HEK293 (cell line): Measurements from ENCODE around the gene MAS1.

Source experiments
- CTCF ChIA-PET: fragments of 350-600 bp; formaldehyde crosslinking; extraction: SDS; loops from one replicate; lab custom pipeline; 2021; ENCODE audit warnings: antibody characterized with exemption; lab: Yijun Ruan, JAX
- POLR2A ChIA-PET: fragments of 300-600 bp; formaldehyde crosslinking; extraction: SDS; loops from one replicate; lab custom pipeline; 2020; ENCODE audit warnings: antibody characterized with exemption, inconsistent platforms; lab: Yijun Ruan, JAX
- H3K27ac ChIP-seq: fragments of 200-500 bp; sonication (Bioruptor generic); 2 replicates; pipeline ENCODE4 v1.5.1; 2014; ENCODE audit warnings: low read depth, low read length, control low read depth, inconsistent platforms; ENCODE audit errors: extremely low read depth
- H3K36me3 ChIP-seq, 2 experiments: fragments of 200-500 bp in 1 of 2; sonication (Bioruptor generic) in 1 of 2; 1 replicate in 1 of 2; 2 replicates in 1 of 2; pipeline ENCODE4 v1.5.1; 2014 to 2017; ENCODE audit warnings: inconsistent platforms in 2 of 2, low read length in 2 of 2; ENCODE audit not compliant: control insufficient read depth in 2 of 2, insufficient read depth in 1 of 2
- H3K4me1 ChIP-seq: fragments of 200-500 bp; sonication (Bioruptor generic); 2 replicates; pipeline ENCODE4 v1.5.1; 2014; ENCODE audit warnings: mild to moderate bottlenecking, low read length, inconsistent platforms; ENCODE audit not compliant: control insufficient read depth, insufficient read depth
- H3K4me3 ChIP-seq: 2 replicates; pipeline ENCODE4 v1.5.1; 2011; ENCODE audit warnings: low read depth, mild to moderate bottlenecking, control low read depth, low read length, moderate library complexity
- H3K9me3 ChIP-seq: fragments of 200-500 bp; sonication (Bioruptor generic); 2 replicates; pipeline ENCODE4 v1.5.1; 2014; ENCODE audit warnings: low read depth, low read length, inconsistent platforms; ENCODE audit not compliant: control insufficient read depth, insufficient read depth
- GLI4 ChIP-seq: fragments of 450-650 bp; formaldehyde crosslinking; IDR thresholded peaks from 2 replicates; pipeline ENCODE4 v1.5.1; 2016; ENCODE audit warnings: missing biosample characterization, missing genetic modification characterization
- PRDM1 ChIP-seq: fragments of 450-650 bp; formaldehyde crosslinking; IDR thresholded peaks from 2 replicates; pipeline ENCODE4; 2016; ENCODE audit warnings: missing biosample characterization, missing genetic modification characterization
- REPIN1 ChIP-seq: fragments of 450-650 bp; formaldehyde crosslinking; IDR thresholded peaks from 2 replicates; pipeline ENCODE4 v1.5.1; 2017; ENCODE audit warnings: missing biosample characterization, missing genetic modification characterization, low read depth
- SCRT1 ChIP-seq: fragments of 450-650 bp; formaldehyde crosslinking; IDR thresholded peaks from 2 replicates; pipeline ENCODE4 v1.5.1; 2016; ENCODE audit warnings: missing biosample characterization, missing genetic modification characterization, borderline replicate concordance
- TCF7L2 ChIP-seq: IDR thresholded peaks from 2 replicates; pipeline ENCODE4 v1.6.1; 2011; ENCODE audit warnings: low read depth, mild to moderate bottlenecking, inconsistent platforms, low read length, moderate library complexity, borderline replicate concordance
- ZEB2 ChIP-seq: fragments of 450-650 bp; formaldehyde crosslinking; IDR thresholded peaks from 2 replicates; pipeline ENCODE4 v1.5.1; 2016; ENCODE audit warnings: missing biosample characterization, missing genetic modification characterization
- ZNF114 ChIP-seq: fragments of 450-650 bp; formaldehyde crosslinking; IDR thresholded peaks from 2 replicates; pipeline ENCODE4 v1.5.0; 2017; ENCODE audit warnings: missing biosample characterization, missing genetic modification characterization
- ZNF133 ChIP-seq: fragments of 450-650 bp; formaldehyde crosslinking; IDR thresholded peaks from 2 replicates; pipeline ENCODE4 v1.5.1; 2016; ENCODE audit warnings: missing biosample characterization, missing genetic modification characterization
- ZNF140 ChIP-seq: fragments of 450-650 bp; formaldehyde crosslinking; IDR thresholded peaks from 2 replicates; pipeline ENCODE4 v1.5.1; 2016; ENCODE audit warnings: missing biosample characterization, missing genetic modification characterization
- ZNF16 ChIP-seq: fragments of 450-650 bp; formaldehyde crosslinking; IDR thresholded peaks from 2 replicates; pipeline ENCODE4 v1.5.1; 2016; ENCODE audit warnings: low read depth, missing biosample characterization, missing genetic modification characterization
- ZNF214 ChIP-seq: fragments of 450-650 bp; formaldehyde crosslinking; IDR thresholded peaks from 2 replicates; pipeline ENCODE4 v1.5.1; 2017; ENCODE audit warnings: missing biosample characterization, mild to moderate bottlenecking, missing genetic modification characterization, borderline replicate concordance
- ZNF24 ChIP-seq: fragments of 450-650 bp; formaldehyde crosslinking; IDR thresholded peaks from 2 replicates; pipeline ENCODE4 v1.5.1; 2016; ENCODE audit warnings: missing biosample characterization, missing genetic modification characterization
- ZNF341 ChIP-seq: fragments of 450-650 bp; formaldehyde crosslinking; IDR thresholded peaks from 2 replicates; pipeline ENCODE4; 2016; ENCODE audit warnings: low read depth, missing biosample characterization, missing genetic modification characterization
- ZNF501 ChIP-seq: fragments of 450-650 bp; formaldehyde crosslinking; IDR thresholded peaks from 2 replicates; pipeline ENCODE4 v1.5.1; 2016; ENCODE audit warnings: missing biosample characterization, missing genetic modification characterization
- ZNF513 ChIP-seq: fragments of 450-650 bp; IDR thresholded peaks from 2 replicates; pipeline ENCODE4 v1.5.1; 2018; ENCODE audit warnings: missing biosample characterization, missing genetic modification characterization
- ZNF626 ChIP-seq: fragments of 450-650 bp; sonication (Bioruptor Pico); formaldehyde crosslinking; IDR thresholded peaks from 2 replicates; pipeline ENCODE4 v1.5.1; 2018; ENCODE audit warnings: missing biosample characterization, missing genetic modification characterization, inconsistent platforms
- ZNF747 ChIP-seq: fragments of 450-650 bp; formaldehyde crosslinking; IDR thresholded peaks from 2 replicates; pipeline ENCODE4 v1.5.1; 2016; ENCODE audit warnings: missing biosample characterization, missing genetic modification characterization
- ZNF768 ChIP-seq: fragments of 450-650 bp; formaldehyde crosslinking; IDR thresholded peaks from 2 replicates; pipeline ENCODE4 v1.5.1; 2018; ENCODE audit warnings: missing biosample characterization, mild to moderate bottlenecking, missing genetic modification characterization
- ZNF777 ChIP-seq: fragments of 450-650 bp; formaldehyde crosslinking; IDR thresholded peaks from 2 replicates; pipeline ENCODE4 v1.5.1; 2017; ENCODE audit warnings: missing biosample characterization, missing genetic modification characterization, borderline replicate concordance
- TF ChIP-seq, protein P1 (sequence below): fragments of 450-650 bp; formaldehyde crosslinking; IDR thresholded peaks from 2 replicates; pipeline ENCODE4 v1.5.1; 2016; ENCODE audit warnings: missing biosample characterization, missing genetic modification characterization, borderline replicate concordance

MAS1 gene

GRCh38 chr6:159894991-159895390, 4.2 kb downstream of the MAS1 start (continued):
- TF ChIP-seq, protein P1, sequence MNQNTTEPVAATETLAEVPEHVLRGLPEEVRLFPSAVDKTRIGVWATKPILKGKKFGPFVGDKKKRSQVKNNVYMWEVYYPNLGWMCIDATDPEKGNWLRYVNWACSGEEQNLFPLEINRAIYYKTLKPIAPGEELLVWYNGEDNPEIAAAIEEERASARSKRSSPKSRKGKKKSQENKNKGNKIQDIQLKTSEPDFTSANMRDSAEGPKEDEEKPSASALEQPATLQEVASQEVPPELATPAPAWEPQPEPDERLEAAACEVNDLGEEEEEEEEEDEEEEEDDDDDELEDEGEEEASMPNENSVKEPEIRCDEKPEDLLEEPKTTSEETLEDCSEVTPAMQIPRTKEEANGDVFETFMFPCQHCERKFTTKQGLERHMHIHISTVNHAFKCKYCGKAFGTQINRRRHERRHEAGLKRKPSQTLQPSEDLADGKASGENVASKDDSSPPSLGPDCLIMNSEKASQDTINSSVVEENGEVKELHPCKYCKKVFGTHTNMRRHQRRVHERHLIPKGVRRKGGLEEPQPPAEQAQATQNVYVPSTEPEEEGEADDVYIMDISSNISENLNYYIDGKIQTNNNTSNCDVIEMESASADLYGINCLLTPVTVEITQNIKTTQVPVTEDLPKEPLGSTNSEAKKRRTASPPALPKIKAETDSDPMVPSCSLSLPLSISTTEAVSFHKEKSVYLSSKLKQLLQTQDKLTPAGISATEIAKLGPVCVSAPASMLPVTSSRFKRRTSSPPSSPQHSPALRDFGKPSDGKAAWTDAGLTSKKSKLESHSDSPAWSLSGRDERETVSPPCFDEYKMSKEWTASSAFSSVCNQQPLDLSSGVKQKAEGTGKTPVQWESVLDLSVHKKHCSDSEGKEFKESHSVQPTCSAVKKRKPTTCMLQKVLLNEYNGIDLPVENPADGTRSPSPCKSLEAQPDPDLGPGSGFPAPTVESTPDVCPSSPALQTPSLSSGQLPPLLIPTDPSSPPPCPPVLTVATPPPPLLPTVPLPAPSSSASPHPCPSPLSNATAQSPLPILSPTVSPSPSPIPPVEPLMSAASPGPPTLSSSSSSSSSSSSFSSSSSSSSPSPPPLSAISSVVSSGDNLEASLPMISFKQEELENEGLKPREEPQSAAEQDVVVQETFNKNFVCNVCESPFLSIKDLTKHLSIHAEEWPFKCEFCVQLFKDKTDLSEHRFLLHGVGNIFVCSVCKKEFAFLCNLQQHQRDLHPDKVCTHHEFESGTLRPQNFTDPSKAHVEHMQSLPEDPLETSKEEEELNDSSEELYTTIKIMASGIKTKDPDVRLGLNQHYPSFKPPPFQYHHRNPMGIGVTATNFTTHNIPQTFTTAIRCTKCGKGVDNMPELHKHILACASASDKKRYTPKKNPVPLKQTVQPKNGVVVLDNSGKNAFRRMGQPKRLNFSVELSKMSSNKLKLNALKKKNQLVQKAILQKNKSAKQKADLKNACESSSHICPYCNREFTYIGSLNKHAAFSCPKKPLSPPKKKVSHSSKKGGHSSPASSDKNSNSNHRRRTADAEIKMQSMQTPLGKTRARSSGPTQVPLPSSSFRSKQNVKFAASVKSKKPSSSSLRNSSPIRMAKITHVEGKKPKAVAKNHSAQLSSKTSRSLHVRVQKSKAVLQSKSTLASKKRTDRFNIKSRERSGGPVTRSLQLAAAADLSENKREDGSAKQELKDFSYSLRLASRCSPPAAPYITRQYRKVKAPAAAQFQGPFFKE (tag by site-specific recombination) = no peak
- TF ChIP-seq GLI4 = no peak

DNA sequence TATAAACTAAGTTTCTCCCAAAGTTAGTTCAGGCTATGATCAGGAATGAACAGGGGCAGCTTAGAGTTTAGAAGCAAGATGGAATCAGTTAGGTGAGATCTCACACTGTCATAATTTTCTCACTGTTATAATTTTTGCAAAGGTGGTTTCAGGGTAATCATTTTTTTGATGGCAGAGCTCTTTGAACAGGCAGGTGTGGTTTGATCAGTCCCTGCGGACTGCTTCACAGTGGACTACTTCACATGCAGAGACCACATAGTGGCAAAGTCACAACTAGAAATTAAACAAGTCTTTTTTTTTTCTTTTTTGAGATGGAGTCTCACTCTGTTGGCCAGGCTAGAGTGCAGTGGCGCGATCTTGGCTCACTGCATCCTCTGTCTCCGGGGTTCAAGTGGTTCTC, 6.8 kb downstream of the MAS1 start:
- ChIA-PET CTCF (no interaction called here), POLR2A (no interaction called here)
- H3K36me3 ChIP-seq = no peaks in the 10 kb centered on the region
- H3K27ac ChIP-seq = no peak overlapping the region
- no peaks in the 10 kb centered on the region for H3K9me3 ChIP-seq
- no peaks in the 10 kb centered on the region for H3K4me1 ChIP-seq
- TF ChIP-seq ZNF626 (tag by site-specific recombination) = no peak
- TF ChIP-seq SCRT1 (tag by site-specific recombination) = no peak
- no peak for TF ChIP-seq ZEB2 (tag by site-specific recombination)
- no peak for TF ChIP-seq ZNF777
- no peak for TF ChIP-seq ZNF341 (tag by site-specific recombination)
- no peak for TF ChIP-seq PRDM1
- no peak for TF ChIP-seq ZNF513 (tag by site-specific recombination)
- no peak for TF ChIP-seq ZNF24 (tag by site-specific recombination)
- no peak for TF ChIP-seq ZNF747 (tag by site-specific recombination)
- TF ChIP-seq ZNF214 (tag by site-specific recombination) = no peak
- no peak for TF ChIP-seq TCF7L2
- TF ChIP-seq ZNF768 = no peak
- no peak for TF ChIP-seq ZNF133 (tag by site-specific recombination)
- no peak for TF ChIP-seq REPIN1 (tag by site-specific recombination)
- TF ChIP-seq ZNF140 (tag by site-specific recombination) = no peak
- no peak for TF ChIP-seq ZNF114 (tag by site-specific recombination)
- no peak for TF ChIP-seq ZNF16 (tag by site-specific recombination)
- no peak overlapping the region for H3K4me3 ChIP-seq

DNA sequence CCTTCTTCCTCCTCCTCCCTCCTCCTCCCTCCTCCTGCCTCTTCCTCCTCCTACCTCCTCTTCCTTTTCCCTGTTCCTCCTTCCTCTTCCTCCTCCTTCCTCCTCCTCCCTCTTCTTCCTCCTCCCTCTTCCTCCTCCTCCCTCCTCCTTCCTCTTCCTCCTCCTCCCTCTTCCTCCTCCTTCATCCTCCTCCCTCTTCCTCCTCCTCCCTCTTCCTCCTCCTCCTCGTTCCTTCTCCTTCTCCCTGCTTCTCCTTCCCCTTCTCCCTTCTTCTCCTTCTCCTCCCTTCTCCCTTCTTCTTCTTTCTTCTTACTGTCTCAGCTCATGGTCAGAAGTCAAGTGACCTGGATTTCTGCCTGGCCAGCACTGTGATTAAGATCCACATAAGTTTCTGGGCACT, 7.7 kb downstream of the MAS1 start:
- Histone ChIP-seq H3K27ac (no peak overlapping the region), H3K9me3 (no peaks in the 10 kb centered on the region), H3K4me1 (no peaks in the 10 kb centered on the region), H3K36me3 (no peaks in the 10 kb centered on the region), H3K4me3 (no peak overlapping the region)
- CTCF ChIA-PET = interaction anchor here (0.6 to 1.2 kb wide), 2 partner anchors 471 to 557 kb away, joined by 3 to 5 read pairs; no protein-coding TSS in a partner anchor
- POLR2A ChIA-PET = no interaction called here
- TF ChIP-seq ZNF501 (tag by site-specific recombination) (no peak), ZNF513 (tag by site-specific recombination) (peak; percentile 39; the same call in 1 of the 2 replicates)
- TF ChIP-seq, all 188 proteins: peak for 1
